Measurements from ENCODE around the gene SOWAHC. TPM values are rescaled to one million over a fixed set of nuclear protein-coding genes. Genes with fewer than 3 reads are reported as not detected.
A peak's percentile ranks its signal among the peaks of the same experiment; 100 is the strongest.

Gene SOWAHC
- total RNA-seq, 1 donor from 2014 or later, result 12.7 TPM

DNA sequence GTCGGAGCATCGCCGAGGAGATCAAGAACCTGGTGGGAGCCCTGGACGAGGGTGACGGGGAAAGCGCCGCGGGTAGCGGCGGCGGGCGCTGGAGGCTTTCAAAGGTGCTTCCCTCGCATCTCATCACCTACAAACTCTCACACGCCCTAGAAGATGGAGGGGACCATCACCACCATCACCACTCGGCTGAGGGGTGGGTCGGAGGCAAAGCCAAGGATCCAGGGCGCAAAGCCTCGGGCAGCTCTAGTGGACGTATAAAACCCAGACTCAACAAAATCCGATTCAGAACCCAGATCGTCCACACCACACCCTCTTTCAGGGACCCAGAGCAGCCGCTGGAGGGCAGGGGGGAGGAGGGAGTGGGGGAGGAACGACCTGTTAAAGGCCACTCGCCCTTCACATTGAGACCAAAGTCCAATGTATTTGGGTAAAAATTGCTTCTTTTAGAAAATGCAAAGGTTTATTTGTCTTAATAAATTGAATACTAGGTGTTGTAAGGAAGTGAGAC is 1.5 kb downstream of the SOWAHC start:
- H3K27ac Mint-ChIP-seq (ENCODE audit: unreplicated experiment), result peak overlapping the region; percentile 18

DNA sequence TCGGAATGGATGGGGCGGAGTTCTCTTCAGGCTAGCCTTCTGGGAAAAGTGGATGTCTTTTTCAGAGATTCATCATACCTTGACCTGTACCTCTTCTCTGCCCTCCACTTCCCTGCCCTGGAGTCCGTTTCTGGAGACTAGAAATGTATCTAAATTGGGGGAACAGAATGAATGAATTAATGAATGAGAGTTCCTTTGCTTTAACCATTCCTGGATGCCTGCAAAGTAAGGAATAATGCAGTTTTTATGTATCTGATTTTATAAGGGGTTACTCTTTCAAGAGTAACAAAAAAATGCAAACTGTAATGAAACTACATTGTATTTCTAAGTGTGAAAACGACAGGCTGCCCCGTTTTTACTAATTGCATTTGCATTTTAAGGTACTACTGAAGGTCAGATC is 2.0 kb downstream of the SOWAHC start:
- no peak overlapping the region for H3K27ac Mint-ChIP-seq (ENCODE audit: unreplicated experiment)

More for the DNA sequence above, 1.5 kb downstream of the SOWAHC start:
- Mint-ChIP-seq H3K36me3 (ENCODE audit: unreplicated experiment) (peaks cover 1% of the 10 kb centered on the region), H3K4me3 (ENCODE audit: unreplicated experiment) (peak overlapping the region; percentile 70), H3K27me3 (ENCODE audit: unreplicated experiment) (no peaks in the 10 kb centered on the region), H3K4me1 (ENCODE audit: unreplicated experiment) (peaks cover 45% of the 10 kb centered on the region), H3K9me3 (ENCODE audit: unreplicated experiment) (no peaks in the 10 kb centered on the region)
- peak; percentile 12 for TF ChIP-seq CTCF (IDR thresholded peaks at IDR 0.05)
- no peak for DNase-seq (ENCODE audit: extremely low spot score, unreplicated experiment)

GRCh38 chr2:109619032-109619615 is 5.0 kb downstream of the SOWAHC start:
- DNase-seq (ENCODE audit: extremely low spot score, unreplicated experiment), result no peak
- Mint-ChIP-seq H3K9me3 (ENCODE audit: unreplicated experiment) (no peaks in the 10 kb centered on the region), H3K4me1 (ENCODE audit: unreplicated experiment) (peaks cover 23% of the 10 kb centered on the region), H3K36me3 (ENCODE audit: unreplicated experiment) (peaks cover 1% of the 10 kb centered on the region), H3K27me3 (ENCODE audit: unreplicated experiment) (peaks cover 2% of the 10 kb centered on the region), H3K4me3 (ENCODE audit: unreplicated experiment) (no peak overlapping the region), H3K27ac (ENCODE audit: unreplicated experiment) (no peak overlapping the region)
- no peak for TF ChIP-seq CTCF (IDR thresholded peaks at IDR 0.05)

More for the DNA sequence above, 2.0 kb downstream of the SOWAHC start:
- Mint-ChIP-seq H3K36me3 (ENCODE audit: unreplicated experiment) (peaks cover 1% of the 10 kb centered on the region), H3K4me3 (ENCODE audit: unreplicated experiment) (peak overlapping the region; percentile 70), H3K9me3 (ENCODE audit: unreplicated experiment) (no peaks in the 10 kb centered on the region), H3K4me1 (ENCODE audit: unreplicated experiment) (peaks cover 40% of the 10 kb centered on the region), H3K27me3 (ENCODE audit: unreplicated experiment) (no peaks in the 10 kb centered on the region)
- TF ChIP-seq CTCF (IDR thresholded peaks at IDR 0.05), result no peak
- no peak for DNase-seq (ENCODE audit: extremely low spot score, unreplicated experiment)

DNA sequence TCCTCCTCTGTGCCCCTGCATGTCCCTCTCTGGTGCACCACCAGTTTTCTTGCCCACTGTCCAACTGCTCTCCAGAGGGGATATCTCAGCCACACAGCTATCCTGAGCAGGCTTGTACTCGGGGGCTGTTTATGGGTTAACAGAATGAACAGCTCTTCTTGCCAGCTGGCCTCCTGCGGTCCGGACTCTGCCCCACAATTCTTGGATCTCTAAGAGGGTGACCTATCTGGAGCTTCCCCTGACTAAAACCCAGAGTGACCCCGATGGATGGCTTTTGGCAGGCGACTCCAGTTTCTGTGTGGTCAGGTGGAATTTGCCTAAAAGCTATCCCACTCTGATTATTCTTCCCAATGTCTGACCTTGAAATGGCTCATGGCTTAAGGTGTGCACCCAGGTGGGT is 9.1 kb downstream of the SOWAHC start:
- DNase-seq (ENCODE audit: extremely low spot score, unreplicated experiment), result no peak
- Mint-ChIP-seq H3K4me3 (ENCODE audit: unreplicated experiment) (no peak overlapping the region), H3K27ac (ENCODE audit: unreplicated experiment) (no peak overlapping the region), H3K9me3 (ENCODE audit: unreplicated experiment) (no peaks in the 10 kb centered on the region), H3K27me3 (ENCODE audit: unreplicated experiment) (peaks cover 5% of the 10 kb centered on the region), H3K36me3 (ENCODE audit: unreplicated experiment) (peaks cover 1% of the 10 kb centered on the region), H3K4me1 (ENCODE audit: unreplicated experiment) (peaks cover 2% of the 10 kb centered on the region)
- no peak for TF ChIP-seq CTCF (IDR thresholded peaks at IDR 0.05)

- no peak overlapping the region for H3K4me3 Mint-ChIP-seq (ENCODE audit: unreplicated experiment)
- peaks cover 5% of the 10 kb centered on the region for H3K27me3 Mint-ChIP-seq (ENCODE audit: unreplicated experiment)
- DNase-seq (ENCODE audit: extremely low spot score, unreplicated experiment), result no peak
- TF ChIP-seq CTCF (IDR thresholded peaks at IDR 0.05), result no peak
- no peaks in the 10 kb centered on the region for H3K9me3 Mint-ChIP-seq (ENCODE audit: unreplicated experiment)
- no peak overlapping the region for H3K27ac Mint-ChIP-seq (ENCODE audit: unreplicated experiment)
- H3K36me3 Mint-ChIP-seq (ENCODE audit: unreplicated experiment), result peaks cover 1% of the 10 kb centered on the region
- no peaks in the 10 kb centered on the region for H3K4me1 Mint-ChIP-seq (ENCODE audit: unreplicated experiment)
Measured at GRCh38 chr2:109623923-109624322, 9.8 kb downstream of the SOWAHC start.

Data from osteocyte (in vitro differentiated cells).